Inflammatory macrophage treated with lipopolysaccharide for 4 hours (primary cell): ENCODE results near the gene HEBP1.

Experiments used
- DNase-seq: peaks from one replicate; pipeline ENCODE4 v3.0.0-alpha.2; 2020

The HEBP1 gene

GRCh38 chr12:12946686-12947355 is 53.2 kb downstream of the HEBP1 start:
- DNase-seq = no peak

DNA sequence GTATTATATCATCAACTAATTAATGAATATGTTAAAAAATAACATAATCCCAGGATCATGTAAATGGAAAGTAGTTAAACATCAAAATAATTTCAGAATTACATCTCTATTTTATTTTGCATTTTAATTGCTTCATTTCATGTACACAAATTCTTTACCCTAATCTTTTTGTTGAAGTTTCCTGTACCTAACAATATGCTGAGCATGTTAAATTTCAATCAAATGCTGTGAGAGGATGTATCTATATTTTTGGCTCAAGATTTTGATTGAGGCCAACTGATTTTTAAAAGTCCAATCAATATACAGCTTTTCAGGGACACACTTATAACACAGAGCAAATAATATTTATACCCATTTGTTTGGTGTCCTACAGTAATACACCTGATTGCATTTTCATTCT is 54.5 kb downstream of the HEBP1 start:
- no peak for DNase-seq

DNA sequence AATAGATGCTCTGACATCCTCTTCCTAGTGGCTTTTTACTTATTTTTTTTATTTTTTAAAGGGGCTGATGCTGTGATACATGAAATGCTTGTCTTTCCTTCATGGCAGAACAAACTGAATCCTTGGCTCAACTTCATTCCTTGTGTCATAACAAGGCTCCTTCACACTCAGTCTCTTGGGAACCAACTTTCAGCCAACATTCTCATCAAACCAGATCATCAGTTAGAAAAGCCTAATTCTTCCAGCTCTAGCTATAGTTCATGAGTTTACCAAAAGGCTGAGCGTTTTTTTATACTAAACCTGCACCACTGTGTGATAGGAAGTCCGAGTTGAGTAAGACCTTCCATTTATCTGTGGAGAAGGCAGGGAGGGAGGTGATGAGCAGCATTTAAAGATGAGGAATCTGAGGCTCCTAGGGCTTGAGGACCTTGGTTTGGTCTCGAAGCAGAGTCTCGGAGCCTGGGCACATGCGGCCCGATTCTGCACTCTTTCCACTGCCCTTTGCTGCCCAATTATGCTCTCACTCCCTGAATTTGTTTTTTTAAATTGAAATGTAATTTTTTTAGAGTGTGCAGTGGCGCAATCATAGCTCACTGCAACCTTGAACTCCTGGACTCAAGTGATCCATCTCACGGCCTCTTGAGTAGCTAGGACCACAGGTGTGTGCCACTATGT is 56.3 kb downstream of the HEBP1 start:
- DNase-seq = no peak

- no peak for DNase-seq
Measured at GRCh38 chr12:12941450-12942350, 58.4 kb downstream of the HEBP1 start.

DNA sequence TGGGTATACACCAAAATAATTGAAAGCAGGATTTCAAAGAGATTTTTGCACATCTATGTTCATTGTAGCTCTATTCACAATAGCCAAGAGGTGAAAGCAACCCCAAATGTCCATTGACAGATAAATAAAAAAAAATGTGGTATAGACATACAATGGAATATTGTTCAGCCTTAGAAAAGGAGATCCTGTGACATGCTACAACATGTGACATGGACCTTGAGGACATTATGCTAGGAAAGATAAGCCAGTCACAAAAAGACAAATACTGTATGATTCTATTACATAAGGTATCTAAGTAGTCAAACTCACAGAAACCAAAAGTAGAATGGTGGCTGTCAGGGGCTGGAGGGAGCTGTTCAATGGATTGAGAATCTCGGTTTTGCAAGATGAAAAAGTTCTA is 60.2 kb downstream of the HEBP1 start:
- DNase-seq = no peak

DNA sequence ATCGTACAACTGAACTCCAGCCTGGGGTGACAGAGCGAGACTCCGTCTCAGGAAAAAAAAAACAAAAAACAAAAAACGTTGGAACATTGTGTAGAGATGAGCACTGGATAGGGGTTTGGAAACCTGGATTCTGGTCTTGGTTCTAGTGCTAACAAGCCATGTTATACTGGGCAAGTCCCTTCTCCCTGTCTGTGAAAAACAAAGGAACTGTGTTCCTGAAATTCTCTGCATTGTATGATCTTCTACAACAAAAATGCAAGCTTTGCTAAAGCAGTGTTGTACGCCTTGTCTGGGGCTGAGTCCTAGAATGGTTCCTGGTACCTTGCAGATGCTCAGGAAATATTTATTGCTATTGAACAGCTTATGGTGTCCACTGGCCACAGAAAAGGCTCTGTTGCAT is 61.5 kb downstream of the HEBP1 start:
- no peak for DNase-seq

DNA sequence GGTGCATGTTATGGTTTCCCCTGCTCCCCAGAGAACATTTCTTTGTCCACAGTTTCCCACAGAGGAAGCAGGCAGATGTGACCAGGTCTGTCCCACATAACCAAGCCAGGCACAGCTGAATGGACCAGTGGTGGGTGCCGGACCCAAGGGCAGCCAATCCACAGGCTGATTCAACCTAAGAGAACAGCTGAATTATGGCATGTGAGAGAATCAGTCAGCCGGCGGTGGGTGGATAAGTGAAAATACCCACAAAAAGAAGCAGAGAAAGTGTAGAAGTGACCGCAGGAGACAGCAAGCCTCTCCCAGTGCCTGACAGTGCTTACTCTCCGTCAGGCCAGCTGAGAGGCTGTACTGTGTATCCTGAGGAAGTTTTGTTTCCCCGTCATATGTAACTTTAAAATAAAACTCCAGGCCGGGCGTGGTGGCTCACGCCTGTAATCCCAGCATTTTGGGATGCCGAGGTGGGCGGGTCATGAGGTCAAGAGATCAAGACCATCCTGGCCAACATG is 63.0 kb downstream of the HEBP1 start:
- DNase-seq = no peak

GRCh38 chr12:12934556-12934955 is 65.5 kb downstream of the HEBP1 start:
- no peak for DNase-seq

DNA sequence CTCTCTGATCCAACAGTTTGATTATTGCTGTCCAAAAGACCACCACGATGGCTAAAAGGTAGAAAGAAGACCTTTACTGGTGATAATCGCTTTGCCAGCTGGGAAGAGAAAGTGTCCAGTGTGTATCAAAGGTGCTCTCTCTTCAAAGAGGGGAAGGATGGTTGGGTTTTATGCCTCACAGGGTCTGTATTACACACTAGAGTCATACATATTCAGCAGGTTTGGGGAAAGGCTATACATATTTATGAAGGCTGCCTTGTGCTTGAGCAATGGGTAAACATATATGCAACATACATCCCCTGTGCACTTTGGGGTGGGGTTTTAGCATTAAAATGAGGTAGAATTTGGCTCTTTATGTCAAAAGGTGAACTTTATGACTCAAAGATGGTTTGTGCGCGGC is 66.3 kb downstream of the HEBP1 start:
- no peak for DNase-seq

DNA sequence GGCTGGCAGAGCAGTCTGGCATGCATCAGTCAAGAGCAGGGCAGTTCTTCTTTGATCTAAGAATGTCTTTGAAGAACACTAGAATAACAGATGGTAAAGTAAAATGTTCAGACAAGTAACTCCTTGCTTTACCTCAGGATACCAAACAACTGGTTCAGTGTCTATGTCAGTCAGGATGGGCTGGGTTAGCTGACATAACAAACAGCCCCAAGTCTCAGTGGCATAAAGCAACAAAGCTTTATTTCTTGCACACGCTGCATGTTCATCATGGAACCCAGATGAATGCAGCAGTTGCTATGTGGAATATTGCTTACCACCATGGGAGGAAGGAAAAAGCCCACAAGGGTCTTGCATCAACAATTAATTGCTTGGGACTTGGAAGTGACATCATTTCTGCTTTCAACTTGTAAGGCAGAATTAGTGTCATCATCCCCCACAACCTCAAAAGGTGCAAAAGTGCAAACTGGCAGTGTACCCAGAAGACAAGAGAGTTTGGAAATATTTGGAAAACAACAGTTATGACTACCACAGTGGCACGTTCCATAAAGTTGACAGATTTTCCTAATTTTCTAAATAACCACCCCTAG is 69.3 kb downstream of the HEBP1 start:
- DNase-seq = peak; percentile 25

GRCh38 chr12:12929696-12930095 is 70.4 kb downstream of the HEBP1 start:
- DNase-seq = no peak

DNA sequence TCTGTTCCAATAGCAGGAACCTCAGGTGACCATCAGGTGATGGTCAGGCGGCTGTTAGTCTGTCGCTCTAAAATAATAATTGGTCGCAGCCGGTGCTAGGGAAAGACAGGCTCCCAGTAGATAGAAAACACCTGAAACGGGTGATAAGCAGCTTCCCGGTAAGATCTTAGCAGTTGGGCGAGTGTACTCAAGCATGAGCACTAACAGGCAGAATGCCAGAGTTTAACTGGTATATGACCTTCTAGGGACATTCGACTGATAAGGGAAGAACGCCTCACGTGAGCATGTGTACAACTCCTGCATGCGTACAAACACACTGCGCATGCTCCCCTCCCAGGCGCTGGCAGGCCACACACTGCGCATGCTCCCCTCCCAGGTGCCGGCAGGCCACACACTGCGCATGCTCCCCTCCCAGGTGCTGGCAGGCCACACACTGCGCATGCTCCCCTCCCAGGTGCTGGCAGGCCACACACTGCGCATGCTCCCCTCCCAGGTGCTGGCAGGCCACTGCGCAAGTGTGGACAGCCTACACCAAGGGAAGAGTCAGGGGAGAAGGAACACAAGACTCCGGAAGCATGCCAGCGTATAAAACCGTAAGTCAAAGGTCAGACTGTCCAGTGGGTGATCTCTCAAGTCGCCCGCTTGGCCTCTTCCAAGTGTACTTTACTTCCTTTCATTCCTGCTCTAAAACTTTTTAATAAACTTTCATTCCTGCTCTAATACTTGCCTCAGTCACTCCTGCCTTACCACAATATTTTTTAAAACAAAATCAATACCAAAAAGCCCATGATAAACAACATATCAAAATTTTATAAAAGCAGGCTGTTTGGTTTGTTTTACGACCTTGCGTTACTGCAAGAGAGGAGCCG is 72.6 kb downstream of the HEBP1 start:
- no peak for DNase-seq

GRCh38 chr12:12926571-12927071 is 73.4 kb downstream of the HEBP1 start:
- no peak for DNase-seq

- DNase-seq = no peak
Measured at GRCh38 chr12:12925388-12925787, 74.7 kb downstream of the HEBP1 start.
